PFSK-1 (cell line): ENCODE results near the gene ZMYM1.

Experiments
- FOXP2 ChIP-seq: optimal IDR thresholded peaks from 2 replicates; pipeline ENCODE3; 2011; ENCODE audit warnings: borderline replicate concordance, control low read depth, inconsistent platforms; ENCODE audit not compliant: insufficient read depth; ENCODE audit errors: extremely low read length, extremely low read depth
- POLR2AphosphoS5 ChIP-seq: IDR thresholded peaks from 2 replicates; pipeline ENCODE4 v1.6.1; 2012; ENCODE audit warnings: low read depth, mild to moderate bottlenecking, control low read depth, low read length, moderate library complexity
- SIN3A ChIP-seq: IDR thresholded peaks from 2 replicates; pipeline ENCODE4 v1.6.1; 2012; ENCODE audit warnings: mild to moderate bottlenecking, low read length, moderate library complexity, borderline replicate concordance; ENCODE audit not compliant: insufficient read depth
- TAF1 ChIP-seq: IDR thresholded peaks from 2 replicates; pipeline ENCODE4 v1.6.1; 2012; ENCODE audit warnings: low read length, control low read depth, borderline replicate concordance; ENCODE audit not compliant: insufficient read depth
- TF ChIP-seq, protein P1 (sequence below), 2 experiments: IDR thresholded peaks; 2 replicates each; pipeline versions ENCODE4 v1.6.1 to v1.8.0; 2011 to 2012; ENCODE audit warnings: low read depth in 2 of 2, low read length in 2 of 2, control low read depth in 1 of 2, inconsistent platforms in 1 of 2, mild to moderate bottlenecking in 1 of 2, moderate library complexity in 1 of 2; ENCODE audit not compliant: insufficient read depth in 1 of 2

Gene ZMYM1

DNA sequence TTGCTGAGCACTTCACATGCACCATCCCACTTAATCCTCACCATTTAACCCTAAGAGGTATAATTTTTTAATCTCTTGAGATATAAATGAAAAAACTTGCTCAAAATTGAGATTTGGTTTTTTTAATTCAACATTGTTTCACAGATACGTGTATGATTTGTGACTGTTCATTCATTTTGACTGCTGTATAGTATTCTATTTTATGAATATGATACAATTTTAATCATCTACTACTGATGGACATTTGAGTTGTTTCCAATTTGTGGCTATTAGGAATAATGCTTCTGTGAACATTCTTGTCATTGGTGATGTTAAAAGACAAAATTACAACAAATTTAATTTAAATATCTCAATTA lies 46.8 kb upstream of the ZMYM1 start:
- no peak for TF ChIP-seq SIN3A
- TF ChIP-seq TAF1, result no peak
- TF ChIP-seq, protein P1, sequence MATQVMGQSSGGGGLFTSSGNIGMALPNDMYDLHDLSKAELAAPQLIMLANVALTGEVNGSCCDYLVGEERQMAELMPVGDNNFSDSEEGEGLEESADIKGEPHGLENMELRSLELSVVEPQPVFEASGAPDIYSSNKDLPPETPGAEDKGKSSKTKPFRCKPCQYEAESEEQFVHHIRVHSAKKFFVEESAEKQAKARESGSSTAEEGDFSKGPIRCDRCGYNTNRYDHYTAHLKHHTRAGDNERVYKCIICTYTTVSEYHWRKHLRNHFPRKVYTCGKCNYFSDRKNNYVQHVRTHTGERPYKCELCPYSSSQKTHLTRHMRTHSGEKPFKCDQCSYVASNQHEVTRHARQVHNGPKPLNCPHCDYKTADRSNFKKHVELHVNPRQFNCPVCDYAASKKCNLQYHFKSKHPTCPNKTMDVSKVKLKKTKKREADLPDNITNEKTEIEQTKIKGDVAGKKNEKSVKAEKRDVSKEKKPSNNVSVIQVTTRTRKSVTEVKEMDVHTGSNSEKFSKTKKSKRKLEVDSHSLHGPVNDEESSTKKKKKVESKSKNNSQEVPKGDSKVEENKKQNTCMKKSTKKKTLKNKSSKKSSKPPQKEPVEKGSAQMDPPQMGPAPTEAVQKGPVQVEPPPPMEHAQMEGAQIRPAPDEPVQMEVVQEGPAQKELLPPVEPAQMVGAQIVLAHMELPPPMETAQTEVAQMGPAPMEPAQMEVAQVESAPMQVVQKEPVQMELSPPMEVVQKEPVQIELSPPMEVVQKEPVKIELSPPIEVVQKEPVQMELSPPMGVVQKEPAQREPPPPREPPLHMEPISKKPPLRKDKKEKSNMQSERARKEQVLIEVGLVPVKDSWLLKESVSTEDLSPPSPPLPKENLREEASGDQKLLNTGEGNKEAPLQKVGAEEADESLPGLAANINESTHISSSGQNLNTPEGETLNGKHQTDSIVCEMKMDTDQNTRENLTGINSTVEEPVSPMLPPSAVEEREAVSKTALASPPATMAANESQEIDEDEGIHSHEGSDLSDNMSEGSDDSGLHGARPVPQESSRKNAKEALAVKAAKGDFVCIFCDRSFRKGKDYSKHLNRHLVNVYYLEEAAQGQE (IDR thresholded peaks at IDR 0.05; ENCODE audit: insufficient read depth in 1 of 2, low read depth in 2 of 2, low read length in 2 of 2), result no peak
- no peak for TF ChIP-seq POLR2AphosphoS5
- no peak for TF ChIP-seq FOXP2

DNA sequence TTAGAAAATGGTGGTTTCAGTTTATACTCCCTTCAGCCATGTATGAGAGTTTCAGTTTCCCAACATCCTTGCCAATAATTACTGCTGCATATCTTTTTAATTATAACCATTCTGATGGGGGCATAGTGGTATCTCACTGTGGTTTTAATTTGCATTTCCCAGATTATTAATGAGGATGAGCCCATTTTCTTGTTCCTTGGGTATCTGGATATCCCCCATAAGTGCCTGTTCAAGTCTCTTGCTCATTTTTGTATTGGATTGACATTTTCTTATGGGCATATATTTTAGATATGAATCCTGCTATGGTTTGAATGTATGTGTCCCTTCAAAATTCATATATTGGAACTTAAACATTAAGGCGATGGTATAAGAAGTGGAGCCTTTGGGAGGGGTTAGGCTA lies 45.8 kb upstream of the ZMYM1 start:
- TF ChIP-seq POLR2AphosphoS5, result no peak
- no peak for TF ChIP-seq TAF1
- no peak for TF ChIP-seq SIN3A
- TF ChIP-seq FOXP2, result no peak
- TF ChIP-seq, protein P1 (IDR thresholded peaks at IDR 0.05; ENCODE audit: insufficient read depth in 1 of 2, low read depth in 2 of 2, low read length in 2 of 2), result no peak

DNA sequence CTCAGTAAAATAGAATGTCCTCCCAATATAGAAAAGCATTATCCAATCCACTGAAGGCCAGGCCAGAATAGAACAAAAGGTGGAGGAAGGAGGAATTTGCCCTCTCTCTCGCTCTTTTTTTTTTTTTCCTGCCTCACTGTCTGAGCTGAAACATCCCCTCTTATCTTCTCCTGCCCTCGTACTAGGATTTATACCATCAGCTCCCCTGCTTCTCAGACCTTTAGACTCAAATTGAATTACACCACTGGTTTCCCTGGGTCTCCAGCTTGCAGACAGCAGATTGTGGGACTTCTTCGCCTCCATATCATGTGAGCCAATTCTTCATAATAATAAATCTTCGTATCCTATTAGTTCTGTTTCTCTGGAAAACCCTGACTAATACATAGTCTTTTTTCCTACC lies 42.6 kb upstream of the ZMYM1 start:
- TF ChIP-seq POLR2AphosphoS5 (no peak), FOXP2 (no peak), TAF1 (no peak), SIN3A (no peak)
- TF ChIP-seq, protein P1 (IDR thresholded peaks at IDR 0.05; ENCODE audit: insufficient read depth in 1 of 2, low read depth in 2 of 2, low read length in 2 of 2), result no peak

DNA sequence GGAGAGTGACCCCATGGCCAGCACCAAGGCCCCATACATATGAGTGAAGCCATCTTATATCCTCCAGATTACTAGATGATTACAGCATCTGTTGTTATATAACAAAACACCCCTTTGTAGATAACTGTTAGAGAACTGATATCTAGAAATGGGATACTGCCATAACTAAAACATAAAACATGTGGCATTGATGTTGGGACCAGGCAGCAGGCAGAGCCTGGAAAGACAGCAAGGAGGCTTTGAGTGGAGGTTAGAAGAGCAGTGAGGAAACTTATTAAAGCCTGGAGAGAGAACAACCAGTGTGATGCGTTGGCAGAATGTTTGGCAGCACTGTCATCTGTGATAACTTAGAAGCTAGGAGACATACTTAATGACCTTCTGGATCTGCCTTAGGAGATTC lies 42.0 kb upstream of the ZMYM1 start:
- TF ChIP-seq, protein P1 (IDR thresholded peaks at IDR 0.05; ENCODE audit: insufficient read depth in 1 of 2, low read depth in 2 of 2, low read length in 2 of 2), result no peak
- TF ChIP-seq FOXP2 (no peak), TAF1 (no peak), POLR2AphosphoS5 (no peak), SIN3A (no peak)

DNA sequence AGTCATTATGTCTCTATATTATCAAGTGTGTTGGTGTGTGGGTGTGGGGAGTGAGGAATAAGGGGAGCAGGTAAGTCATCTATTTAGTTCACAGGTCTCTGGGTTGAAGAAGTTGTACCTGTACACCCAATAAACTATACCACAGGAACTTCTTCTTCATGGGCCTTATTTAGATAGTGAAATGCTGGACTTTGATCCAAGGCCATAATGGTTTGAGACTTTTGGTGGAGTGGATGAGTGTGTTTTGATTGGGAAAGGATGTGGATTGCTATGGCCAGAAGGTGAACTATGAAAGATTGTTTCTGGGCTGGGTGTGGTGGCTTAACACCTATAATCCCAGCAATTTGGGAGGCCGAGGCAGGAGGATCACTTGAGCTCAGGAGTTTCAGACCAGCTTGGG lies 40.5 kb upstream of the ZMYM1 start:
- TF ChIP-seq TAF1, result no peak
- no peak for TF ChIP-seq SIN3A
- TF ChIP-seq, protein P1 (IDR thresholded peaks at IDR 0.05; ENCODE audit: insufficient read depth in 1 of 2, low read depth in 2 of 2, low read length in 2 of 2), result no peak
- TF ChIP-seq FOXP2, result no peak
- no peak for TF ChIP-seq POLR2AphosphoS5
